Breast epithelium (tissue), 3 donors: ENCODE results near the gene CPEB4.

Source experiments
- CTCF ChIP-seq, 3 donors: fragments of 450-650 bp; IDR thresholded peaks; one replicate each; pipeline ENCODE4 v1.5.1; 2016 to 2017; ENCODE audit warnings: antibody characterized with exemption in 3 of 3, mild to moderate bottlenecking in 3 of 3, moderate library complexity in 3 of 3
- POLR2A ChIP-seq: fragments of 450-650 bp; IDR thresholded peaks from one replicate; pipeline ENCODE4 v1.6.1; 2016; ENCODE audit warnings: antibody characterized with exemption, mild to moderate bottlenecking, moderate library complexity
- POLR2AphosphoS5 ChIP-seq, 3 donors: sonication (generic); formaldehyde crosslinking; IDR thresholded peaks; one replicate each; pipeline ENCODE4 v1.6.1; 2017; ENCODE audit warnings: antibody characterized with exemption in 3 of 3

DNA sequence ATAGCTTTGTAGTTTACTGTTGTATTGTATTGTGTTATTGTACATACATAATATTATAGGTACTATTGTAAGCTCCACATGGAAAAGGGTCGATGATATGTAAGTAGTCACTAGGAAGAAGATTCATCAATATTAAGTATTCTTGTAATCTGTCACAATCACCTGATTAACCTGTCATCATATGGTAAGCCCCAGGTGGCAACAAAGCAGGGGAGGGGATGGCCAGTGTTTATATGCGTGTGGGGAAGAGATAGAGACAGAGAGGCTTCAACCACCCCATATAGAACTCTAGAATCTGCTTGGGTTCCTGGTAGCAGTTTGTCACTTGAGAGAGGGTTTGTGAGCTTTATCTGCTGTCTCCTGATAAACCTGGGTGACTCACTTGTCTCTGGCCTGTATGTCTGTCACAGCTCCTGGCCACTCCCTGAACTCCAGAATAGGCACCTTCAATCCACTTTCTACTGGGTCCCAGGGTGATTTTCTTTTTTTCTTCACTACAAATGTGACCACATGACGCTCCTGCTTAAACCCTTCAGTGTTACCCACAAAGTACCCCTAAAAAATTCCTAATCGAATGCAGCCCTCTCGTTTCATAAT lies 48.9 kb upstream of the CPEB4 start:
- TF ChIP-seq CTCF (IDR thresholded peaks at IDR 0.05) (no peak), POLR2A (no peak), POLR2AphosphoS5 (IDR thresholded peaks at IDR 0.05) (no peak)
